ENCODE data around the gene PTTG2. TPM values are rescaled to one million over a fixed set of nuclear protein-coding genes. Genes with fewer than 3 reads are reported as not detected.
A peak's percentile ranks its signal among the peaks of the same experiment; 100 is the strongest.

PTTG2 gene
- total RNA-seq, 5 donors from 2014 or later (not counting 1 experiment from before 2014, with no cell fraction given): 1.4 to 2.3 (median 1.7) TPM

GRCh38 chr4:37995299-37995821 lies 35.2 kb downstream of the PTTG2 start:
- Mint-ChIP-seq H3K27me3 (no peaks in the 10 kb centered on the region), H3K36me3 (peaks cover 21% of the 10 kb centered on the region), H3K9me3 (no peaks in the 10 kb centered on the region), H3K4me3 (no peak overlapping the region), H3K4me1 (peaks cover 46 to 59% (median 57%) of the 10 kb centered on the region in 3 donors), H3K27ac (peak overlapping the region in 1 of 2 donors; percentile 64)
- Histone ChIP-seq H3K27me3 (replicated peaks in 1 of 2; ENCODE audit: control insufficient read depth in 2 of 2, extremely low read depth in 1 of 2, insufficient read depth in 2 of 2, low read length in 1 of 2) (no peaks in the 10 kb centered on the region), H3K27ac (ENCODE audit: low read length) (no peak overlapping the region), H3K4me3 (ENCODE audit: control insufficient read depth in 1 of 2, extremely low read depth in 1 of 2, low read length in 1 of 2) (no peak overlapping the region), H3K4me1 (ENCODE audit: control insufficient read depth in 1 of 2, extremely low read depth in 1 of 2, insufficient read depth in 2 of 2, low read length in 2 of 2) (peaks cover 5 to 6% of the 10 kb centered on the region in 2 experiments), H3K36me3 (ENCODE audit: control insufficient read depth in 2 of 2, extremely low read depth in 1 of 2, insufficient read depth in 1 of 2, low read length in 1 of 2) (no peaks in the 10 kb centered on the region), H3K9me3 (no peaks in the 10 kb centered on the region)
- 80% methylated on average over 1 of the region's 5 CpGs for WGBS (ENCODE audit: insufficient coverage)
- CTCF ChIA-PET: no interaction called here
- POLR2A ChIA-PET: interaction anchor here in 1 of 2 donors (0.5 kb wide), 1 partner anchor 147 kb away, joined by 3 read pairs; no protein-coding TSS in a partner anchor
- ATAC-seq (replicated peaks in 1 of 4): no peak
- DNase-seq: no peak

DNA sequence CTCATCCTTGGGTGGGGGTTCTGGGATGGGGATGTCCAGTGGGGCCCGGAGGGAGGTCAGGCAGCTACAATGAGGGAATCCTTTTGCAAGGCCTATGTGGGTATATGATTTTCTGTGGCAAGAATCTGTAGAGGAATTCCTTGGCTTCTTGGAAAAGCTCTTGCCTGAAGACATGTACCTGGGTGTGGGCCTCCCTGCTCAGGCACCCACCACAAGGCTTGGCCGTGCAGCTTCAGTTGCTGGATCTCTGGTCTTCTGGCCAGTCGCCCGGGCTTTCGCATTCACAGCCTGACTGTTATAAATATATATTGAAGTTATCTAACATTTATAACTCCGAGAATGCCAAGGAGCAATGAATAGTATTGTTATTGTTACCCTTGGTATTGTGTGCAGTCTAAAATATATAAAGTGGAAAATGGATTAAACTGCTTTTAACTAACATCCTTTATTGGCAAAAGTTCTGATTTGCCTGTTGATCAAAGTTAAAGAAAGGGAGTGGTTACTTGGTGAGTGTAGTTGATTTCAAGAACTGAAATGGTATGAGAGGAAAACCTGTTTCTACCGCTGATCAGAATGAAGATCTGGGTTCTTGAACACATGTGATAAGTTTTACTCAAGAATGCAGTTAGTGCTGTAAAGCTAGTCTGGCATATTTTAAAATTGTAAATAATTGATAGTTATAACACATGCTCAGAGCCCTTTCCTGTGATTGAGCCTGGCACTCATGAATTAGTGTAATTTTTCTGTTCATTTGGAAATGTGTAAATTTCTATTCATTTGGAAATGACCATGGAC lies 36.0 kb downstream of the PTTG2 start:
- Mint-ChIP-seq H3K4me1 (peaks cover 46 to 60% (median 57%) of the 10 kb centered on the region in 3 donors), H3K4me3 (no peak overlapping the region), H3K36me3 (peaks cover 21% of the 10 kb centered on the region), H3K9me3 (no peaks in the 10 kb centered on the region), H3K27ac (no peak overlapping the region), H3K27me3 (no peaks in the 10 kb centered on the region)
- no peaks in the 10 kb centered on the region for H3K9me3 ChIP-seq
- H3K27ac ChIP-seq (ENCODE audit: low read length): no peak overlapping the region
- ATAC-seq (replicated peaks in 1 of 4) (no peak), DNase-seq (no peak)
- ChIA-PET POLR2A (interaction anchor here in 1 of 2 donors (0.5 kb wide), 1 partner anchor 148 kb away, joined by 3 read pairs; no protein-coding TSS in a partner anchor), CTCF (interaction anchor here in 1 of 2 donors (0.6 kb wide), 1 partner anchor 784 kb away, joined by 3 read pairs; no protein-coding TSS in a partner anchor)
- H3K36me3 ChIP-seq (ENCODE audit: control insufficient read depth in 2 of 2, extremely low read depth in 1 of 2, insufficient read depth in 1 of 2, low read length in 1 of 2): peaks cover 0 to under 1% of the 10 kb centered on the region in 2 donors
- H3K4me3 ChIP-seq (ENCODE audit: control insufficient read depth in 1 of 2, extremely low read depth in 1 of 2, low read length in 1 of 2): no peak overlapping the region
- no CpG with 5 or more reads among the region's 7 CpGs for WGBS (ENCODE audit: insufficient coverage)
- H3K27me3 ChIP-seq (replicated peaks in 1 of 2; ENCODE audit: control insufficient read depth in 2 of 2, extremely low read depth in 1 of 2, insufficient read depth in 2 of 2, low read length in 1 of 2): no peaks in the 10 kb centered on the region
- peaks cover 5 to 6% of the 10 kb centered on the region in 2 experiments for H3K4me1 ChIP-seq (ENCODE audit: control insufficient read depth in 1 of 2, extremely low read depth in 1 of 2, insufficient read depth in 2 of 2, low read length in 2 of 2)

DNA sequence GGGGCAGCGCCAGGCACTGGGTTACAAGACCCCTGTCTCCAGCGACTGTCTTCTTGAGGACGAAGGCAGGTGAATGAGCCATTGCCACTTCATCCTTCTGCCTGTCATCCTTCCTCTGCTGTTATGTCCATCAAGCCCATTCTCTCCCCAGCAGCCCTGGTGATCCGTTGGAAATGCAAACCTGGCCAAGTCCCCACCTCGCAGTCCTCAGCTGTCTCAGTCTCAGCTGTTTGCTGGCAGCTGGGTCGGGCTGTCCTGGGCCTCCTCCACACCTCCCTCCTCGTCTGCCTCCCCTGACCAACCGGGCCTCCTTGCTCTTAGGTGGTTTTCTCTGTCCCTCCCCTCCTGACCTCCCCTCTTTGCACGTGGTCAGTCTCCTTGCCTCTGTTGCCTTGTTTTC lies 38.0 kb downstream of the PTTG2 start:
- Histone ChIP-seq H3K4me1 (ENCODE audit: control insufficient read depth in 1 of 2, extremely low read depth in 1 of 2, insufficient read depth in 2 of 2, low read length in 2 of 2) (peaks cover 8 to 11% of the 10 kb centered on the region in 2 experiments), H3K9me3 (no peaks in the 10 kb centered on the region), H3K27me3 (replicated peaks in 1 of 2; ENCODE audit: control insufficient read depth in 2 of 2, extremely low read depth in 1 of 2, insufficient read depth in 2 of 2, low read length in 1 of 2) (no peaks in the 10 kb centered on the region), H3K36me3 (ENCODE audit: control insufficient read depth in 2 of 2, extremely low read depth in 1 of 2, insufficient read depth in 1 of 2, low read length in 1 of 2) (peaks cover 0 to 3% of the 10 kb centered on the region in 2 donors), H3K4me3 (ENCODE audit: control insufficient read depth in 1 of 2, extremely low read depth in 1 of 2, low read length in 1 of 2) (no peak overlapping the region), H3K27ac (ENCODE audit: low read length) (no peak overlapping the region)
- H3K4me1 Mint-ChIP-seq: peaks cover 50 to 66% (median 64%) of the 10 kb centered on the region in 3 donors
- POLR2A ChIA-PET: no interaction called here
- no peak for ATAC-seq (replicated peaks in 1 of 4)
- peaks cover 14% of the 10 kb centered on the region for H3K36me3 Mint-ChIP-seq
- CTCF ChIA-PET: no interaction called here
- H3K4me3 Mint-ChIP-seq: no peak overlapping the region
- DNase-seq: no peak
- no peak overlapping the region for H3K27ac Mint-ChIP-seq
- WGBS (ENCODE audit: insufficient coverage): 100% methylated on average over 6 of the region's 9 CpGs
- no peaks in the 10 kb centered on the region for H3K27me3 Mint-ChIP-seq
- no peaks in the 10 kb centered on the region for H3K9me3 Mint-ChIP-seq

DNA sequence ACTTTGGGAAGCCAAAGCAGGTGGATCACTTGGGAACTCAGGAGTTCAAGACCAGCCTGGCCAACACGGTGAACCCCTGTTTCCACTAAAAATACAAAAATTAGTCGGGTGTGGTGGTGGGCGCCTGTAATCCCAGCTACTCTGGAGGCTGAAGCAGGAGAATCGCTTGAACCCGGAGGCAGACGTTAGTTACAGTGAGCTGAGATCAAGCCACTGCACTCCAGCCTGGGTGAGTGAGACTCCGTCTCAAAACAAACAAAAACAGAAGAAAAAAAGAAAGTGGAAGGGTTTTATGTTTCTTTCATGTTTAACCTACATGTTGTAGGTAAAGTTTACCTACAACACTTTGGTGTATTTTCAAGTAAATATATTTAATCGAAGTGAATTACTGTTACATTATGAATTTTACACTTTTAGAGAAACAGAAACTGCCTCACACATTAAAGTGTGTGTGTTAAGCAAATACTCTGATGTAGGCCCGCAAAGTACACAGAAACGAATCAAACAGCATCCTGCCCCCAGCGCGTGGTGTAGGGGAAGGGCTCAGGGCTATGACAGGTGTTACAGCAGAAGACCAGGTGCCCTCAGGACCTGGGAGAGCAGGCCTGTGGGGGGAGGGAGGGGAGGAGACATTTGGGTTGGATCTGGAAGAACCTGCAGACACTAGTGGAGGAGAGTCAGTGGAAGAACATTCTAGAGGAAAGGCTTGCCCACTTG lies 39.0 kb downstream of the PTTG2 start:
- WGBS (ENCODE audit: insufficient coverage): 62% methylated on average over 6 of the region's 12 CpGs
- CTCF ChIA-PET: interaction anchor here in 1 of 2 donors (0.8 kb wide), 1 partner anchor 63 kb away, joined by 3 read pairs; no protein-coding TSS in a partner anchor
- Histone ChIP-seq H3K36me3 (ENCODE audit: control insufficient read depth in 2 of 2, extremely low read depth in 1 of 2, insufficient read depth in 1 of 2, low read length in 1 of 2) (peaks cover 0 to 3% of the 10 kb centered on the region in 2 donors), H3K27me3 (replicated peaks in 1 of 2; ENCODE audit: control insufficient read depth in 2 of 2, extremely low read depth in 1 of 2, insufficient read depth in 2 of 2, low read length in 1 of 2) (no peaks in the 10 kb centered on the region), H3K27ac (ENCODE audit: low read length) (no peak overlapping the region), H3K4me3 (ENCODE audit: control insufficient read depth in 1 of 2, extremely low read depth in 1 of 2, low read length in 1 of 2) (no peak overlapping the region), H3K4me1 (ENCODE audit: control insufficient read depth in 1 of 2, extremely low read depth in 1 of 2, insufficient read depth in 2 of 2, low read length in 2 of 2) (peaks cover 8 to 18% of the 10 kb centered on the region in 2 experiments), H3K9me3 (no peaks in the 10 kb centered on the region)
- DNase-seq: peak in 18 of 35 experiments; percentile 8 to 42 (median 22)
- POLR2A ChIA-PET: interaction anchor here in 1 of 2 donors (0.5 kb wide), 1 partner anchor 171 kb away, joined by 3 read pairs; no protein-coding TSS in a partner anchor
- H3K4me3 Mint-ChIP-seq: peak overlapping the region in 2 of 3 donors; percentile 17 to 47
- peaks cover 52 to 71% (median 67%) of the 10 kb centered on the region in 3 donors for H3K4me1 Mint-ChIP-seq
- H3K27ac Mint-ChIP-seq: peak overlapping the region in 1 of 2 donors; percentile 49
- peaks cover 14% of the 10 kb centered on the region for H3K36me3 Mint-ChIP-seq
- no peaks in the 10 kb centered on the region for H3K9me3 Mint-ChIP-seq
- peak; percentile 37 to 87 (median 74) for ATAC-seq (replicated peaks in 1 of 4)
- no peaks in the 10 kb centered on the region for H3K27me3 Mint-ChIP-seq

- no peaks in the 10 kb centered on the region for H3K9me3 ChIP-seq
- no peak overlapping the region for H3K27ac ChIP-seq (ENCODE audit: low read length)
- Mint-ChIP-seq H3K36me3 (peaks cover 9% of the 10 kb centered on the region), H3K27me3 (no peaks in the 10 kb centered on the region), H3K4me3 (no peak overlapping the region), H3K4me1 (peaks cover 52 to 71% (median 67%) of the 10 kb centered on the region in 3 donors), H3K9me3 (no peaks in the 10 kb centered on the region), H3K27ac (no peak overlapping the region)
- POLR2A ChIA-PET: interaction anchor here in 1 of 2 donors (0.5 kb wide), 1 partner anchor 170 kb away, joined by 3 read pairs; no protein-coding TSS in a partner anchor
- no CpG with 5 or more reads among the region's 3 CpGs for WGBS (ENCODE audit: insufficient coverage)
- CTCF ChIA-PET: interaction anchor here in 1 of 2 donors (0.8 kb wide), 1 partner anchor 62 kb away, joined by 3 read pairs; no protein-coding TSS in a partner anchor
- H3K36me3 ChIP-seq (ENCODE audit: control insufficient read depth in 2 of 2, extremely low read depth in 1 of 2, insufficient read depth in 1 of 2, low read length in 1 of 2): peaks cover 0 to 3% of the 10 kb centered on the region in 2 donors
- DNase-seq (no peak), ATAC-seq (replicated peaks in 1 of 4) (no peak)
- peaks cover 6 to 21% of the 10 kb centered on the region in 2 experiments for H3K4me1 ChIP-seq (ENCODE audit: control insufficient read depth in 1 of 2, extremely low read depth in 1 of 2, insufficient read depth in 2 of 2, low read length in 2 of 2)
- H3K27me3 ChIP-seq (replicated peaks in 1 of 2; ENCODE audit: control insufficient read depth in 2 of 2, extremely low read depth in 1 of 2, insufficient read depth in 2 of 2, low read length in 1 of 2): no peaks in the 10 kb centered on the region
- H3K4me3 ChIP-seq (ENCODE audit: control insufficient read depth in 1 of 2, extremely low read depth in 1 of 2, low read length in 1 of 2): no peak overlapping the region
Observed at GRCh38 chr4:37999965-38000364, 39.8 kb downstream of the PTTG2 start.

DNA sequence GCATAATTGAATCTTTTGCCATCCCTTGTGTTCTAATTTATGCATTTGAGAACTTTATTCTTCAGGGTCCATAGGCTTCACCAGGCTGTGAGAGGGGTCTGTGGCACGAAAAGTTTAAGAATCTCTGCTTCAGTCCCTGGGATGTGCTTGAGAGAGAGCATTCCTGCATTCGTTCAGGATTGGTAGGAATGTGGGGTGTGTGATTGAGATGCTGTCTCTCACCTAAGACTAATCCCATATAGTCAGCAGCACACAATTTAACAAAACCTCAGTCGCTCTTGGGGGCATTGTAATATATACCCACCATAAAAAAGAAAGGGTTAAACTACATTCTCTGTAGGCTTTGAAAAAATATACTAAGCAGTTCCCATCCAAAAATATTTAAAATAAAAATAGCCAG lies 41.7 kb downstream of the PTTG2 start:
- no peak overlapping the region for H3K27ac ChIP-seq (ENCODE audit: low read length)
- peaks cover 5% of the 10 kb centered on the region for H3K36me3 Mint-ChIP-seq
- no peaks in the 10 kb centered on the region for H3K27me3 Mint-ChIP-seq
- WGBS (ENCODE audit: insufficient coverage): no CpG with 5 or more reads among the region's 3 CpGs
- ChIA-PET CTCF (no interaction called here), POLR2A (no interaction called here)
- ATAC-seq (replicated peaks in 1 of 4) (no peak), DNase-seq (no peak)
- no peak overlapping the region for H3K27ac Mint-ChIP-seq
- peaks cover 0 to 3% of the 10 kb centered on the region in 2 donors for H3K36me3 ChIP-seq (ENCODE audit: control insufficient read depth in 2 of 2, extremely low read depth in 1 of 2, insufficient read depth in 1 of 2, low read length in 1 of 2)
- H3K4me3 Mint-ChIP-seq: no peak overlapping the region
- no peaks in the 10 kb centered on the region for H3K27me3 ChIP-seq (replicated peaks in 1 of 2; ENCODE audit: control insufficient read depth in 2 of 2, extremely low read depth in 1 of 2, insufficient read depth in 2 of 2, low read length in 1 of 2)
- H3K9me3 ChIP-seq: no peaks in the 10 kb centered on the region
- H3K9me3 Mint-ChIP-seq: no peaks in the 10 kb centered on the region
- peaks cover 52 to 70% (median 67%) of the 10 kb centered on the region in 3 donors for H3K4me1 Mint-ChIP-seq
- no peak overlapping the region for H3K4me3 ChIP-seq (ENCODE audit: control insufficient read depth in 1 of 2, extremely low read depth in 1 of 2, low read length in 1 of 2)
- H3K4me1 ChIP-seq (ENCODE audit: control insufficient read depth in 1 of 2, extremely low read depth in 1 of 2, insufficient read depth in 2 of 2, low read length in 2 of 2): peaks cover 6 to 25% of the 10 kb centered on the region in 2 experiments
